H1 (cell line): ENCODE data around the gene ADSS2. TPM values are rescaled to one million over a fixed set of nuclear protein-coding genes. Genes with fewer than 3 reads are reported as not detected.

ENCODE experiments used
- SAP30 ChIP-seq: fragments of 300-600 bp; sonication (generic); IDR thresholded peaks from 2 replicates; pipeline ENCODE4 v1.7.1; 2012; ENCODE audit warnings: low read length, moderate library complexity, mild to moderate bottlenecking, inconsistent platforms; ENCODE audit not compliant: insufficient read depth, insufficient replicate concordance
- polyA plus RNA-seq, 7 experiments: library from polyadenylated mRNA; depleted of rRNA in 3 of 7; stranded (reverse) in 5 of 7; unstranded in 2 of 7; fragments of >200 nt in 5 of 7; fragments of 200-250 nt in 2 of 7; gene quantifications; 1 replicate in 5 of 7; 2 replicates in 1 of 7; 4 replicates in 1 of 7; pipeline versions ENCODE4 v1.2.1 to v1.2.3, GENCODE V29; 2011 to 2013; ENCODE audit warnings: missing spikeins in 2 of 7, mixed read lengths in 2 of 7
- total RNA-seq: library from RNA; stranded (reverse); fragmentation: NEBNext Ultra II Directional; extraction: Animal tissue kit (Norgen Biotek cat#: 25700); gene quantifications from 2 replicates; pipeline ENCODE4 v1.2.1, GENCODE V29; 2021

ADSS2 gene
- total and polyA plus RNA-seq, 2 of the 8 experiments (the other 6 are each of a cell fraction or from before 2014, with no cell fraction given): 29.8 to 108 TPM

- TF ChIP-seq SAP30: no peak
These were observed 24.1 kb downstream of the ADSS2 start (continued) for GRCh38 chr1:244427647-244428046.
